ENCODE measurements around the gene ZNF69. TPM values are rescaled to one million over a fixed set of nuclear protein-coding genes. Genes with fewer than 3 reads are reported as not detected.
"Not testable (repeated sequence)": the region's sequence is repeated elsewhere in the genome, so short reads cannot be mapped to it uniquely, and the experiment has no call there.

Gene ZNF69
- polyA plus RNA-seq, 1 experiment: 4.5 TPM

GRCh38 chr19:11879687-11880266 is 7.8 kb upstream of the ZNF69 start:
- peaks cover 13% of the 10 kb centered on the region for H3K9me3 ChIP-seq (ENCODE audit: control insufficient read depth, insufficient read depth, low read length)
- ChIA-PET CTCF (interaction anchor here (0.6 to 2.6 kb wide), 6 partner anchors 29 to 383 kb away, joined by 3 to 15 read pairs (median 4); partner anchors contain the start of gene ZNF491), POLR2A (interaction anchor here (0.6 kb wide), 1 partner anchor 54 kb away, joined by 3 read pairs; no protein-coding TSS in a partner anchor)
- H3K4me3 ChIP-seq (ENCODE audit: low read depth, low read length); H3K27ac ChIP-seq (ENCODE audit: low read depth, low read length); H3K27me3 ChIP-seq (ENCODE audit: control insufficient read depth, insufficient read depth, low read length); DNase-seq (ENCODE audit: low read depth, low spot score): not testable (repeated sequence)
- peak; percentile 20; the same call in 1 of the 2 replicates for TF ChIP-seq CTCF (IDR thresholded peaks at IDR 0.05; ENCODE audit: low read depth, low read length)

DNA sequence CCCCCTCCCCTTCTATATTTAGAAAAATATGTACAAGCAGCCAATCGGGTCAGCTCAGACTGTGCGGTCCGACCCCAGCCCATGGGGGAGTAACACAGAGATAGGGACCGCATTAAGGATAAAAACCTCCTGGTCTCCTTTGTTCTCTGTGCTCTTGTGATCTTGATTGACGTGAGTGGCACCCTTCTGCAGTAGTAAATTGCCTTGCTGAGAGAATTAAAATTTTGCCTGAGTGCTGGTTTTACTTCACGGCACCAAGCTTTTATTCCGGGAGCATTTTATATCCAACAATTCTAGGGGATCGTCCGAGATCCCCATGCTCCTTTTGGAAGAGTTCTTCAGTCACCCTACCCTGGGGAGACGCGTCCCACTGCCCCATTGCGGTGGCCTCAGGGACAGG is 7.0 kb upstream of the ZNF69 start:
- ChIA-PET CTCF (interaction anchor here (0.6 to 2.6 kb wide), 9 partner anchors 29 to 786 kb away, joined by 3 to 15 read pairs (median 3); partner anchors contain the start of genes MAN2B1, WDR83 and ZNF491), POLR2A (no interaction called here)
- no peak for TF ChIP-seq CTCF (IDR thresholded peaks at IDR 0.05; ENCODE audit: low read depth, low read length)

GRCh38 chr19:11881151-11881800 is 6.3 kb upstream of the ZNF69 start:
- no peak for DNase-seq (ENCODE audit: low read depth, low spot score)
- ChIA-PET POLR2A (no interaction called here), CTCF (interaction anchor here (0.6 to 2.8 kb wide), 6 partner anchors 84 to 785 kb away, joined by 3 to 24 read pairs (median 5); partner anchors contain the start of genes MAN2B1, WDR83 and ZNF491)
- peak; percentile 83 for TF ChIP-seq CTCF (IDR thresholded peaks at IDR 0.05; ENCODE audit: low read depth, low read length)
- Histone ChIP-seq H3K4me3 (ENCODE audit: low read depth, low read length) (no peak overlapping the region), H3K9me3 (ENCODE audit: control insufficient read depth, insufficient read depth, low read length) (peaks cover 13% of the 10 kb centered on the region), H3K27ac (ENCODE audit: low read depth, low read length) (no peak overlapping the region), H3K27me3 (ENCODE audit: control insufficient read depth, insufficient read depth, low read length) (peaks cover 4% of the 10 kb centered on the region)

More for the DNA sequence above, 7.0 kb upstream of the ZNF69 start:
- peaks cover 13% of the 10 kb centered on the region for H3K9me3 ChIP-seq (ENCODE audit: control insufficient read depth, insufficient read depth, low read length)
- no peak for DNase-seq (ENCODE audit: low read depth, low spot score)
- peaks cover 4% of the 10 kb centered on the region for H3K27me3 ChIP-seq (ENCODE audit: control insufficient read depth, insufficient read depth, low read length)
- H3K27ac ChIP-seq (ENCODE audit: low read depth, low read length): no peak overlapping the region
- H3K4me3 ChIP-seq (ENCODE audit: low read depth, low read length): no peak overlapping the region

GRCh38 chr19:11882606-11883005 is 5.0 kb upstream of the ZNF69 start:
- ChIA-PET CTCF (interaction anchor here (0.7 to 3.3 kb wide), 6 partner anchors 41 to 682 kb away, joined by 3 to 24 read pairs (median 4); partner anchors contain the start of genes ZNF442 and ZNF700), POLR2A (no interaction called here)
- Histone ChIP-seq H3K9me3 (ENCODE audit: control insufficient read depth, insufficient read depth, low read length) (peaks cover 13% of the 10 kb centered on the region), H3K4me3 (ENCODE audit: low read depth, low read length) (no peak overlapping the region), H3K27me3 (ENCODE audit: control insufficient read depth, insufficient read depth, low read length) (peaks cover 4% of the 10 kb centered on the region), H3K27ac (ENCODE audit: low read depth, low read length) (no peak overlapping the region)
- DNase-seq (ENCODE audit: low read depth, low spot score): no peak
- TF ChIP-seq CTCF (IDR thresholded peaks at IDR 0.05; ENCODE audit: low read depth, low read length): no peak

GRCh38 chr19:11887234-11887610 is 360 bp upstream of the ZNF69 start:
- CTCF ChIA-PET: interaction anchor here (1.0 to 1.6 kb wide), 4 partner anchors 35 to 254 kb away, joined by 3 to 9 read pairs (median 4); no protein-coding TSS in a partner anchor
- POLR2A ChIA-PET: no interaction called here

DNA sequence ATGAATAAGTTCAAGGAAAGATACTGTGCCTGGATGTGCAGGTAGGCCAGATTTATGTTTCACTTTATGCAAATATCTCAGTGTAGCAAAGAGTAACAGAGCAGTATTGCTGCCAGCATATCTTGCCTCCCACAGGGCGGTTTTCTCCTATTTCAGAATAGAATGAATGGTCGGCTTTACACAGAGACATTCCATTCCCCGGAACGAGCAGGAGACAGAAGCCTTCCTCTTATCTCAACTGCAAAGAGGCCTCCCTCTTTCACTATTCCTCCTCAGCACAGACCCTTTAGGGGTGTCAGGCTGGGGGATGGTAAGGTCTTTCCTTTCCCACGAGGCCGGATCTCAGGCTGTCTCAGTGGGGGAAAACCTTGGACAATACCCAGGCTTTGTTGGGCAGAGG is 2.3 kb downstream of the ZNF69 start:
- peaks cover 23% of the 10 kb centered on the region for H3K9me3 ChIP-seq (ENCODE audit: control insufficient read depth, insufficient read depth, low read length)
- H3K27me3 ChIP-seq (ENCODE audit: control insufficient read depth, insufficient read depth, low read length); CTCF ChIA-PET; H3K4me3 ChIP-seq (ENCODE audit: low read depth, low read length); DNase-seq (ENCODE audit: low read depth, low spot score); H3K27ac ChIP-seq (ENCODE audit: low read depth, low read length); POLR2A ChIA-PET: not testable (repeated sequence)

More at GRCh38 chr19:11887234-11887610, 360 bp upstream of the ZNF69 start:
- H3K4me3 ChIP-seq (ENCODE audit: low read depth, low read length): peak overlapping the region; percentile 89
- H3K27ac ChIP-seq (ENCODE audit: low read depth, low read length): no peak overlapping the region
- TF ChIP-seq CTCF (IDR thresholded peaks at IDR 0.05; ENCODE audit: low read depth, low read length): no peak
- peaks cover 7% of the 10 kb centered on the region; the same call in 1 of the 2 replicates for H3K9me3 ChIP-seq (ENCODE audit: control insufficient read depth, insufficient read depth, low read length)
- peaks cover 4% of the 10 kb centered on the region for H3K27me3 ChIP-seq (ENCODE audit: control insufficient read depth, insufficient read depth, low read length)
- DNase-seq (ENCODE audit: low read depth, low spot score): no peak

Data from AG04450 (cell line).